GM18505 (cell line): ENCODE data around the gene SLC38A1.
A peak's percentile ranks its signal among the peaks of the same experiment; 100 is the strongest.

Experiments used
- ATAC-seq: cut with Tn5 transposase; IDR thresholded peaks from one replicate; pipeline ENCODE4 v1.9.1; 2021; ENCODE audit not compliant: unreplicated experiment
- POLR2A ChIP-seq: IDR thresholded peaks from 4 replicates; pipeline ENCODE4 v1.6.1; 2011; ENCODE audit warnings: borderline replicate concordance; ENCODE audit not compliant: insufficient read depth, insufficient read length; ENCODE audit errors: extremely low read depth

The SLC38A1 gene

GRCh38 chr12:46217541-46218321 lies 51.1 kb downstream of the SLC38A1 start:
- ATAC-seq: peak; percentile 66
- no peak for TF ChIP-seq POLR2A

- peak; percentile 19 for TF ChIP-seq POLR2A
Measured at GRCh38 chr12:46214668-46215436, 54.0 kb downstream of the SLC38A1 start.

GRCh38 chr12:46212108-46212982 lies 56.5 kb downstream of the SLC38A1 start:
- no peak for TF ChIP-seq POLR2A
- no peak for ATAC-seq

More at GRCh38 chr12:46214668-46215436, 54.0 kb downstream of the SLC38A1 start:
- peak; percentile 54 for ATAC-seq

GRCh38 chr12:46210873-46211439 lies 57.9 kb downstream of the SLC38A1 start:
- no peak for ATAC-seq
- no peak for TF ChIP-seq POLR2A

- no peak for TF ChIP-seq POLR2A
- ATAC-seq: peak; percentile 82
Measured at GRCh38 chr12:46209914-46210872, 58.6 kb downstream of the SLC38A1 start.

- ATAC-seq: no peak
- no peak for TF ChIP-seq POLR2A
Measured at GRCh38 chr12:46209170-46209569, 59.7 kb downstream of the SLC38A1 start.

- no peak for ATAC-seq
- no peak for TF ChIP-seq POLR2A
Measured at GRCh38 chr12:46208370-46208769, 60.5 kb downstream of the SLC38A1 start.

GRCh38 chr12:46207644-46208043 lies 61.2 kb downstream of the SLC38A1 start:
- no peak for TF ChIP-seq POLR2A
- no peak for ATAC-seq

- TF ChIP-seq POLR2A: no peak
- ATAC-seq: no peak
Measured at GRCh38 chr12:46206471-46206870, 62.4 kb downstream of the SLC38A1 start.

GRCh38 chr12:46205294-46205693 lies 63.5 kb downstream of the SLC38A1 start:
- no peak for TF ChIP-seq POLR2A
- no peak for ATAC-seq

- ATAC-seq: no peak
- no peak for TF ChIP-seq POLR2A
Measured at GRCh38 chr12:46201284-46201789, 67.5 kb downstream of the SLC38A1 start.

GRCh38 chr12:46200551-46200950 lies 68.3 kb downstream of the SLC38A1 start:
- no peak for ATAC-seq
- TF ChIP-seq POLR2A: no peak
